Measurements from ENCODE around the gene FARSB. TPM values are rescaled to one million over a fixed set of nuclear protein-coding genes. Genes with fewer than 3 reads are reported as not detected.

FARSB gene
- total and polyA plus RNA-seq, 2 donors (not counting 1 experiment from before 2014, with no cell fraction given) = 9.4 to 34.8 TPM

- TF ChIP-seq EZH2 (IDR thresholded peaks at IDR 0.05; ENCODE audit: low read length, missing control alignments) = no peak
- TF ChIP-seq, protein P1, sequence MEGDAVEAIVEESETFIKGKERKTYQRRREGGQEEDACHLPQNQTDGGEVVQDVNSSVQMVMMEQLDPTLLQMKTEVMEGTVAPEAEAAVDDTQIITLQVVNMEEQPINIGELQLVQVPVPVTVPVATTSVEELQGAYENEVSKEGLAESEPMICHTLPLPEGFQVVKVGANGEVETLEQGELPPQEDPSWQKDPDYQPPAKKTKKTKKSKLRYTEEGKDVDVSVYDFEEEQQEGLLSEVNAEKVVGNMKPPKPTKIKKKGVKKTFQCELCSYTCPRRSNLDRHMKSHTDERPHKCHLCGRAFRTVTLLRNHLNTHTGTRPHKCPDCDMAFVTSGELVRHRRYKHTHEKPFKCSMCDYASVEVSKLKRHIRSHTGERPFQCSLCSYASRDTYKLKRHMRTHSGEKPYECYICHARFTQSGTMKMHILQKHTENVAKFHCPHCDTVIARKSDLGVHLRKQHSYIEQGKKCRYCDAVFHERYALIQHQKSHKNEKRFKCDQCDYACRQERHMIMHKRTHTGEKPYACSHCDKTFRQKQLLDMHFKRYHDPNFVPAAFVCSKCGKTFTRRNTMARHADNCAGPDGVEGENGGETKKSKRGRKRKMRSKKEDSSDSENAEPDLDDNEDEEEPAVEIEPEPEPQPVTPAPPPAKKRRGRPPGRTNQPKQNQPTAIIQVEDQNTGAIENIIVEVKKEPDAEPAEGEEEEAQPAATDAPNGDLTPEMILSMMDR (conservative IDR thresholded peaks at IDR 0.05 in 1 of 2, IDR thresholded peaks at IDR 0.05 in 1 of 2; ENCODE audit: low read depth in 1 of 2, low read length in 2 of 2) = no peak
- Histone ChIP-seq H3K9ac (ENCODE audit: insufficient read depth, low read length) (no peak overlapping the region), H3K4me3 (replicated peaks in 1 of 4; ENCODE audit: control extremely low read depth in 1 of 4, insufficient read depth in 1 of 4, low read depth in 3 of 4, low read length in 4 of 4) (no peak overlapping the region), H3K27ac (ENCODE audit: insufficient read depth, low read length) (no peak overlapping the region), H3K27me3 (ENCODE audit: control insufficient read depth, insufficient read depth, low read length) (no peaks in the 10 kb centered on the region), H4K20me1 (ENCODE audit: control insufficient read depth, extremely low read depth, insufficient read depth, low read length) (no peaks in the 10 kb centered on the region), H2AFZ (ENCODE audit: low read length) (no peak overlapping the region), H3K9me3 (ENCODE audit: control insufficient read depth, insufficient read depth, low read depth, low read length) (no peaks in the 10 kb centered on the region), H3K4me1 (ENCODE audit: control insufficient read depth, extremely low read depth, insufficient read depth, low read length) (no peaks in the 10 kb centered on the region), H3K79me2 (ENCODE audit: control insufficient read depth, insufficient read depth, low read length) (no peaks in the 10 kb centered on the region), H3K4me2 (ENCODE audit: extremely low read depth, insufficient read depth, low read length) (no peak overlapping the region), H3K36me3 (ENCODE audit: control insufficient read depth, insufficient read depth, low read length) (peaks cover 9% of the 10 kb centered on the region)
- DNase-seq (ENCODE audit: low read depth in 2 of 2) = no peak
Measured at GRCh38 chr2:222623756-222624309, 32.1 kb downstream of the FARSB start.

DNA sequence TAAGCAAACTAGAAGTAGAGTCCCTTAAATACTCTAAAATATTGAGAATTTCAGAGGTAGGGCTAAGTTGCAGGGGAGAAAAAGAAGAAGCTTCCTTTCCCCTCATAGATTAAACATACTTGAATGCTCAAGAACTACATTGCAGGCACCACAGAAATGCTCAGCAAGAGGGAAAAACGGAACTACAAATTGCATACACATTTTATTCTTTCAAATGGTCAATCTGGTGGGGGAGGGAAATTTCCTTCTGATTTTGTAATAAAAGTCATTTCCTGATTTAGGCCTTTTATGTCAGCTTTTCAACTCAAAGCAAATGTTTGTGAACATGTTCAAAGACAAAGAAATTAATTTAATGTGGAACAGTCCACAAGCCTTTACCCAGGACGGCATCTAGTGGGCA lies 33.0 kb downstream of the FARSB start:
- H3K79me2 ChIP-seq (ENCODE audit: control insufficient read depth, insufficient read depth, low read length) = no peaks in the 10 kb centered on the region
- no peak for DNase-seq (ENCODE audit: low read depth in 2 of 2)
- no peaks in the 10 kb centered on the region for H3K4me1 ChIP-seq (ENCODE audit: control insufficient read depth, extremely low read depth, insufficient read depth, low read length)
- no peak overlapping the region for H3K4me2 ChIP-seq (ENCODE audit: extremely low read depth, insufficient read depth, low read length)
- no peak overlapping the region for H2AFZ ChIP-seq (ENCODE audit: low read length)
- no peak overlapping the region for H3K9ac ChIP-seq (ENCODE audit: insufficient read depth, low read length)
- peaks cover 8% of the 10 kb centered on the region for H3K36me3 ChIP-seq (ENCODE audit: control insufficient read depth, insufficient read depth, low read length)
- H3K27me3 ChIP-seq (ENCODE audit: control insufficient read depth, insufficient read depth, low read length) = no peaks in the 10 kb centered on the region
- TF ChIP-seq, protein P1 (conservative IDR thresholded peaks at IDR 0.05 in 1 of 2, IDR thresholded peaks at IDR 0.05 in 1 of 2; ENCODE audit: low read depth in 1 of 2, low read length in 2 of 2) = no peak
- no peak for TF ChIP-seq EZH2 (IDR thresholded peaks at IDR 0.05; ENCODE audit: low read length, missing control alignments)
- no peaks in the 10 kb centered on the region for H4K20me1 ChIP-seq (ENCODE audit: control insufficient read depth, extremely low read depth, insufficient read depth, low read length)
- no peak overlapping the region for H3K27ac ChIP-seq (ENCODE audit: insufficient read depth, low read length)
- no peaks in the 10 kb centered on the region for H3K9me3 ChIP-seq (ENCODE audit: control insufficient read depth, insufficient read depth, low read depth, low read length)
- no peak overlapping the region for H3K4me3 ChIP-seq (replicated peaks in 1 of 4; ENCODE audit: control extremely low read depth in 1 of 4, insufficient read depth in 1 of 4, low read depth in 3 of 4, low read length in 4 of 4)

- H4K20me1 ChIP-seq (ENCODE audit: control insufficient read depth, extremely low read depth, insufficient read depth, low read length) = no peaks in the 10 kb centered on the region
- H3K4me1 ChIP-seq (ENCODE audit: control insufficient read depth, extremely low read depth, insufficient read depth, low read length) = no peaks in the 10 kb centered on the region
- H3K36me3 ChIP-seq (ENCODE audit: control insufficient read depth, insufficient read depth, low read length) = peaks cover 10% of the 10 kb centered on the region
- H3K9ac ChIP-seq (ENCODE audit: insufficient read depth, low read length) = no peak overlapping the region
- no peaks in the 10 kb centered on the region for H3K79me2 ChIP-seq (ENCODE audit: control insufficient read depth, insufficient read depth, low read length)
- DNase-seq (ENCODE audit: low read depth in 2 of 2) = no peak
- H2AFZ ChIP-seq (ENCODE audit: low read length) = no peak overlapping the region
- H3K4me2 ChIP-seq (ENCODE audit: extremely low read depth, insufficient read depth, low read length) = no peak overlapping the region
- no peak for TF ChIP-seq EZH2 (IDR thresholded peaks at IDR 0.05; ENCODE audit: low read length, missing control alignments)
- TF ChIP-seq, protein P1 (conservative IDR thresholded peaks at IDR 0.05 in 1 of 2, IDR thresholded peaks at IDR 0.05 in 1 of 2; ENCODE audit: low read depth in 1 of 2, low read length in 2 of 2) = no peak
- no peak overlapping the region for H3K27ac ChIP-seq (ENCODE audit: insufficient read depth, low read length)
- no peaks in the 10 kb centered on the region for H3K27me3 ChIP-seq (ENCODE audit: control insufficient read depth, insufficient read depth, low read length)
- H3K4me3 ChIP-seq (replicated peaks in 1 of 4; ENCODE audit: control extremely low read depth in 1 of 4, insufficient read depth in 1 of 4, low read depth in 3 of 4, low read length in 4 of 4) = no peak overlapping the region
- H3K9me3 ChIP-seq (ENCODE audit: control insufficient read depth, insufficient read depth, low read depth, low read length) = no peaks in the 10 kb centered on the region
Measured at GRCh38 chr2:222621893-222622292, 34.0 kb downstream of the FARSB start.

All from fibroblast of lung (primary cell).